ENCODE data around the gene SCYGR1.

GRCh38 chr2:227404585-227405271 lies 17.0 kb upstream of the SCYGR1 start:
- TF ChIP-seq PHB2 (IDR thresholded peaks at IDR 0.05; ENCODE audit: partially characterized antibody) = no peak
- no peak for TF ChIP-seq HOXA7 (CRISPR knock-in tag; IDR thresholded peaks at IDR 0.05)
- no peak for TF ChIP-seq SP2 (CRISPR knock-in tag; IDR thresholded peaks at IDR 0.05)
- no peak for TF ChIP-seq ZNF138 (CRISPR knock-in tag; IDR thresholded peaks at IDR 0.05; ENCODE audit: low read depth)
- TF ChIP-seq JUND (CRISPR knock-in tag; IDR thresholded peaks at IDR 0.05) = no peak
- TF ChIP-seq RELA (CRISPR knock-in tag; IDR thresholded peaks at IDR 0.05) = no peak
- TF ChIP-seq CTCF (CRISPR knock-in tag; IDR thresholded peaks at IDR 0.05) = no peak
- no peak for TF ChIP-seq POLR2AphosphoS5 (IDR thresholded peaks at IDR 0.05; ENCODE audit: low read depth, low read length)
- TF ChIP-seq EZH2 (conservative IDR thresholded peaks at IDR 0.05; ENCODE audit: low read depth, low read length) = no peak
- no peak for TF ChIP-seq EP300 (IDR thresholded peaks at IDR 0.05; ENCODE audit: low read depth in 2 of 2, low read length in 2 of 2)
- no peak for TF ChIP-seq EP300 (CRISPR knock-in tag; IDR thresholded peaks at IDR 0.05; ENCODE audit: borderline replicate concordance)
- TF ChIP-seq, protein P1, sequence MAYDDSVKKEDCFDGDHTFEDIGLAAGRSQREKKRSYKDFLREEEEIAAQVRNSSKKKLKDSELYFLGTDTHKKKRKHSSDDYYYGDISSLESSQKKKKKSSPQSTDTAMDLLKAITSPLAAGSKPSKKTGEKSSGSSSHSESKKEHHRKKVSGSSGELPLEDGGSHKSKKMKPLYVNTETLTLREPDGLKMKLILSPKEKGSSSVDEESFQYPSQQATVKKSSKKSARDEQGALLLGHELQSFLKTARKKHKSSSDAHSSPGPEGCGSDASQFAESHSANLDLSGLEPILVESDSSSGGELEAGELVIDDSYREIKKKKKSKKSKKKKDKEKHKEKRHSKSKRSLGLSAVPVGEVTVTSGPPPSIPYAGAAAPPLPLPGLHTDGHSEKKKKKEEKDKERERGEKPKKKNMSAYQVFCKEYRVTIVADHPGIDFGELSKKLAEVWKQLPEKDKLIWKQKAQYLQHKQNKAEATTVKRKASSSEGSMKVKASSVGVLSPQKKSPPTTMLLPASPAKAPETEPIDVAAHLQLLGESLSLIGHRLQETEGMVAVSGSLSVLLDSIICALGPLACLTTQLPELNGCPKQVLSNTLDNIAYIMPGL (CRISPR knock-in tag; IDR thresholded peaks at IDR 0.05; ENCODE audit: borderline replicate concordance in 1 of 2, low read depth in 1 of 2) = no peak
- no peak for TF ChIP-seq SP4 (CRISPR knock-in tag; IDR thresholded peaks at IDR 0.05)
- TF ChIP-seq ATF6 (CRISPR knock-in tag; conservative IDR thresholded peaks at IDR 0.05) = no peak
- no peak for TF ChIP-seq PBX3 (CRISPR knock-in tag; IDR thresholded peaks at IDR 0.05; ENCODE audit: borderline replicate concordance)

All from HepG2 (cell line).